GM21367 (cell line): ENCODE measurements around the gene CSPG4.
"Not testable (repeated sequence)": the region's sequence is repeated elsewhere in the genome, so short reads cannot be mapped to it uniquely, and the experiment has no call there.

ENCODE experiments used
- ATAC-seq: cut with Tn5 transposase; IDR thresholded peaks from one replicate; pipeline ENCODE4 v1.9.1; 2021; ENCODE audit not compliant: unreplicated experiment

Gene CSPG4

DNA sequence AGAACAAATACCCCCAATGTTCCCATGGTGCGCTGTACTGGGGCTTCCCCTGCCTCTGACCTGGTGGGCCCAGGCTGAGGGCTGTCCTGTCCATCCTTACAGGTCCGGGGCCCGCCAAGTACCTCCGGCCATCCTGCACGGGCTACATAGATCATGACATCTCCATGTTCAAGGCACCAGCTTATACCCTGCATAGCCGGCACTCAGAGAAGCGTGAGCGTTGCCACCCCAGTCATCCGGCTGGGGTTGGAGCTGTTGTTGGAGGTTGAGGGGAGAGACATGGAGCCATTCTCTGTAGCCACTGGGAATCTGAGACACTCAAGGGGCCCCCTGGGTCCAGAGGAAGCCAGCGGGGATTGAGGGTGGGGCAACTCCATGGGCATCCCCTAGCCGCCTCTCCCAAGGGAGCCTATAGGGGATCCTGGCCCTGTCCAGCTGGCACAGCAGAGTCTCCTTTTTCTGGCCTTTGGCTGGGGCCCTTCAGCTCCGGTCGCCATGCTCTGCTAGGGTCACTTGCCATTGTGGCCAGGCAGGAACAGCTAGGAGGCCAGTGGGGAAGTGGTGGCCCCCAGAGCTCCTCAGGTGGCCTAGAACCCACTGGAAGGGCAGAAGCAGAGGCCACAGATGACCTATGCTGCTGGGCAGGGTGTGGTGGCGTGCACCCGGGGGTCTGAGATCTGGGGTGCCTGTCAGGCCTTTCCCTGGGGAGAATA, 12.5 kb upstream of the CSPG4 start:
- no peak for ATAC-seq

DNA sequence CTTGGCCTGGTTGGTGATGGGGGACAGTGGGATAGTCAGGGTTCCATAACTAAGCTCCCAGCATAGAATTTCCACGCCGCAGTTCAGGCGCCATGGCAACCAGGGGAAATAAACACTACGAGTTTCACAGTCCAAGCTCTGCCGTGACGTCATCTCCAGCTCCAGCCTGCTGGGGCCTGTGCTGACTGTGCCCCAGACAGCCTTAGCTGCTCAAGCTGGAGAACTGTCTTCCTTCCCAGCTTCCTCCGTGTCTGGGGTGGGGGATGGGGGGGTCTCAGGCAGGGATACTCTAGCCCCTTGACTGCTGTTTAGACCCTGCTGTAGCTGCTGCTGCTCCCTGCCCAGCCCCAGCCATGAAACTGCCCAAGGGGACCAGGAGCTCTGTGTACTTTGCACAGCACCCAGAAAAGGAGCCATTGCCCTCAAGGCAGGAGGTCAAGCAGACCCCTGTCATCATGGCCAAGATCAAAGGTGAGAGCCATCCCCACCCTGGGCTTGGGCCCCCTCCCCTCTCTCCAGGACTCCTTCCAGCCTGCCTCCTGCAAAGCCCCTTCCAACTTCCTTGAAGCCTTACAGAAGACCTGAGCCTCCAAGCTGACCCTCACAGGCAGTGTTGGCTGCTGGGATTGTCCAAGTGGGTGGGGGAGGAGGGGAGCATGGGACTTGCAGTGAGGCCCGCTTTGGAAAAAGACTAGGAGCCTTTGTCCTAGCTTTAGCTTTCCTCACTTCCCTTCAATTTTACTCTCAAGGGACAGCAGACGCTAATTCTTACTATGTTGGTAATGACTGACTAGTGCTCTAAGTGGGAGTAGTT, 11.4 kb upstream of the CSPG4 start:
- ATAC-seq, result no peak

DNA sequence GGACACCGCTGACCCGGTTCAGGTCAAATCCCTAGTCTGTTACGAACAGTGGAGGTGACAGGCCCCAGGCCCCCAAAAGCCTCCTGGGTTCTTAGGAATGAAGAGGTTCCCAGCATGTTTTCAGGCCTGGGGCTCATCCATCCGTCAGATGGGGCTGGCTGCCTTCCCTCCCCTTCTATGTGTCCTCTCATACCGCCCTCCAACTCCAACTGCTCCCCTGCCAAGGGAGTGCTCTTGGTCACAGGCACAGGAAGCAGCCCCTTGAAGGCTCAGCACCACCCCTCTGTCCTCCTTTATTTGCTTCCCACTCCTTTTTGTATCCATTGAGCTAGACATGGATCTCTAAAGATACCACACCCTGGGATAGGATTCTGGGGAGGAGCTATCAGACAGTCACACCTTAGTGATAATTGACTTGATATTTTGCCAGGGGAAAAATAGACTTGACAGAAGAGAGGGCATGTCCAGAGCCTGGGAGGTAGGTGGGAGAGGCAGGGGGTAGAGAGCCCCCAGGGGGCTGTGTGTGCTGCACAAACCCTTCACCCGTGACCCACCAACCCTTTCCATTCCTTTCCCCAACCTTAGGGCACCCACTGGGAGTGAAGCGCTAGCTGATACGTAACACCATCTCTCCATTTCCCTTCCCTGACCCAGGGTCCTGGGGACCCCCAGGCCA, 10.7 kb upstream of the CSPG4 start:
- no peak for ATAC-seq

DNA sequence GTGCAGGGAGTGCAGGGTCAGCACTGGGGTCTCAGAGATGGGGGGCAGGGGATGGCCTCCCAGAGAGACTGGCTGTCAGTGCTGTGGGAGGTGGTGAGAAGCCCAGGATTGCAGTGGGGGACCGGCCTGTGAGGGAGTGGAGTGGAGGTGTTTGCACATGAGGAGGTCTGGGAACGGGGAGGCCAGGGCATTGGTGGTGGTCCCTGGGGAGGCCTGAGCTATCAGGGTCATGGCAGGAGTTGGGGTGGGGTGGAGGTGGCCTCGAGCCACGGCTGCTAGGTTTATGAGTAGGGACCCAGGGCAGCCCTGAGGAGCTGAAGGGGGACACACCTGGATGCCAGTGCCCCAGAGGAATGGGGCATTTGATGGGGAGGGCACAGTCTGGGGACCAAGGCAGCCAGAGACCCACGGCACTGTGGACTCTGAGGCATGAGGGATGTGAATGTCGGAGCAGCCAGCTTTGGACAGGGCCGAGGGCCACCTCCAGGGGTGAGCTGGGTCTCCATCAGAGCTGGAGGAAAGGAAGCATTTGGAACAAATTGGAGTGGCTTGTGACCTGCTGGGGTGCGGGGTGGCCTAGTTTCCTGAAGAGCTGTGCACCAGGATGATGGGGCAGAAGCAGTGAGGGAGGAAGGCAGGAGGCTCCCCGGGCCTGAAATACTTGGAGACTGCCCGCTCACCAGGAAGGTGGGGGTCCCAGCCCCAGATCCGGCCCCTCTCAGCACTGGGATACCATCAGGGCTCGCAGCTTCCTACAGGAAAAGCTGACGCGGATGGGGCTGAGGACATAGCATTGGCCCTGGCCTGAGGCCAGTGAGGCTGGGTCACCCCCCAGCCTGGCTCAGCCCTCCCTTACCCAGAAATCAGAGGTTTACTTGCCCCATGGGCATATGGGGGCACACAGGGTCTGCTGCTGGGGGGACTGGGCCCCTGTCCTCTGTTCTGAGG, 9.5 kb upstream of the CSPG4 start:
- ATAC-seq, result no peak

DNA sequence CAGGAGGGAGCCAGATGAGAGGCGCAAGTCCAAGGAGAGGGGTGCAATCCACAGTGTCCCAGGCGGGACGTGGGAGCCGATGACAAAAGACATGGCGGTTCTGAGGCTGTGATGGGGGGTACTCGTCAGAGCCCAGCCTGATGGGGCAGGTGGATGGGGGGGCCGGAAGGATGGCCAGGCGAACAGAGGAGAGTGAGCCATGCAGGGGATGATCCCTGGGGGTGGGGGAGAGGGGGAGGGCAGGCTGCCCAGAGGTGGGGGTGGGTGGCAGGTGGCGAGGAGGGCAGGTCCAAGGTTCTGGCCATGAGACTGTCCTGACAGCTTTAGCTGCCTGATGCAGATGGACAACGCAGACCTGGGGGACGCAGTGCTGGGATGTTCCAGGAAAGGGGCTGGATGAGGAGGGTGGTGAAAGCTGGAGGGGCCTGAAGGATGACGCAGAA, 8.9 kb upstream of the CSPG4 start:
- ATAC-seq, result no peak

DNA sequence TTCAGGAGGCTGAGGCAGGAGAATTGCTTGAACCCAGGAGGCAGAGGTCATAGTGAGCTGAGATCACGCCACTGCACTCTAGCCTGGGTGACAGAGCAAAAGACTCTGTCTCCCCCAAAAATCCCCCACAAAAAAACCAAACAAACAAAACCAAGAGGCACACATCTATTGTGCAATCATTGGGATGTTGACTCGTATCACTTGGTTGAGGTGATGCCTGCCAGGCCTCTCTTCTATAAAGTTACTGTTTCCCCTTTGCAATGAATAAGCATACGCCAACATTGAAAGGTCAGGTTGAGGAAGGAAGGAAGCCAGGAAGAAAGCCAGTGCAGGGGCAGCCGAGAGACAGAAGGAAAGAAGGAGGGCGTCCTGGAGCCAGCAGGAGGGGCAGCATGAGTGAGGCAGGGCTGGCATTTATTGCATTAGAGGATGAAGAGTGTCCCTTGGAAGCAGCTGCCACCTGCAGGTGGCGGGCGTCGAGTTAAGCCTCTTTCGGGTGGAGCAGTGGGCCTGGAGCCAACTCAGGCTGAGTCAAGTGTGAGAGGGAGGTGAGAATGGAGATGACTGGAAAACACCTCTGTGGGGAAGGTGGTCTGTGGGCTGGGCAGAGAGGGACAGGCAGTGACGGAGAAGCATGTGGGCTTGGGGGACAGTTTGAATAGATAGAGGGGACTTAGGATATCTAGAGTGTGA, 8.3 kb upstream of the CSPG4 start:
- no peak for ATAC-seq

DNA sequence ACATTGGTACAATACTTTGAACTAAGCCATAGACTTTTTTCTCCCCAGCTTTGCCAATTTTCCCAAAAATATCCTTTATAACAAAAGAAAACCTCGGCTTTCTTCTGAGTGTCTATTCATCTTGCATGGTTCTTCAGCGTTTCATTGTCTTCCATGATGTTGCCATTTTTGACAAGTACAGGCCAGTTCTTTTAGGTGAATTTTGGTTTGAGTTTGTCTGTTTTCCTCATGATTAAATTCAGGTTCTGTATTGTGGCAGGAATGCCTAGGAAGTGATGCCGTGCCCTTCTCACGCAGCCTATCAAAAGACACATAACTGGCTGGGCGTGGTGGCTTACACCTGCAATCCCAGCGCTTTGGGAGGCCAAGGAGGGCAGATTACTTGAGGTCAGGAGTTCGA, 7.6 kb upstream of the CSPG4 start:
- no peak for ATAC-seq

DNA sequence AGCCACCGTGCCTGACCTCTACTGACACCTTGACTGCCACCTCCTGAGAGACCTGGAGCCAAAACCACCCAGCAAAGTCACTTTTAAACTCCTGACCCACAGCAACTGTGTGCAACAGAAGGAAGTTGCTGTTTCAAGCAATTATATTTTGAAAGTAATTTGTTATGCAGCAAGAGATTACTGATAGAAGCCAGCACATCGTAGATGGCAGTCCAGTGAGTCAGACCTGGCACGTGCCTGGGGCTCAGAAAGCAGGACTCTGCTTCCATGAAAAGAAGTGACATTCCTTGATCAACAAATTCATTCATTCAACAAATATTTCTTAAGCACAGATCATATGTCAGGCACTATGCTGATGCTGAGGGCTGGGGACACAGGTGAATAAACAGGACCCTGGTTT, 5.7 kb upstream of the CSPG4 start:
- no peak for ATAC-seq

DNA sequence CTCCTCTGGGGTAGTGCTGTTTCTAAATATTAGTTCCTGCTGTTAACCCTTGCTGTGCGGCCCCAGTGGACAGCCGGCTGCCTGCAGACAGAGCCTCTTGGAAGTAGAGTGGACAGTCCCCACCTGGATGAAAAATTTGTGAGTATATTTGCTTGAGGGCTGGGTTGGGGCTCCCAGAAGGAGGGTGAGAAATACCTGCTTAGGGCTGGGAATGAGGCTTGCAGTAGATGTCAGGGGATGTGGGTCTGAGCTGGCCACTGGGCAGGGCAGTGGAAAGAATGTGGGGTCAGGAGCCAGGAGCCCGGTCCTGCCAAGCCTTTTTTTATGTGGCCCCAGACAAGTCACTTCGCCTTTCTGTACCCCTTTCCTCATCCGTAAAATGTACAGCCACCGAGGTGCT, 4.4 kb upstream of the CSPG4 start:
- not testable (repeated sequence) for ATAC-seq

DNA sequence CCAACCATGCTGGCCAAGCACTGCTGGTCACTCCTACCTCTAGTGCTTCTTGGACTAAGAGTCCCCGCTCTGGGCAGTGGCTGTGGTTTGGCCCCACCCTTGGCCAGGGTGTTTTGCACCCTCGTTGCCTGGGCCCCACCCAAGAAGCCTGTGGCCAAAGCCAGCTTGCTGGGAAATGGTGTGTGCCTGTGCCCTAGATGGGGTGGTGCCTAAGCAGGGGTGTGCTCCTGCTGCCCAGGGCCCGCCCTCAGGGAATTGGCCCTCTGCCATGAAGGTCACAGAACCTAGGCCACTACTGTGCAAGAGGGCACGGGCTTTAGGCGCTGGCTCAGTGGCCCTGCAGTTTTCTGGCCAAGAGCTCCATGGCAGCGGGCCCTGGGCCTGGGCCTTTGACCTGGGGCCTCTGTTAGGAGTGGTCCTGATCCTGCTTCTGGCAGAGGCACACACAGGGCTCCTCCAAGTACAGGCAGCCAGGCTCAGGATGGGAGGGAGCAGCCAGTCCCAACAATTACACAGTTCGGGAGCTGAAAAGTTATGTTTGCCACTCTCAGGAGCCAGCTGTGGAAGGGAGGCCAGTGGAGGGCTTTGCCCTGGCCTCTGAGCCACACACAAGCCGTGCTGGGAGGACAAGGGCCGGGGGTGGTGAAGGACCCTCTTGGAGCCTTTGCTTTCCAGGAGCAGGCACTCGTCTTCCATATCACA, 3.8 kb upstream of the CSPG4 start:
- not testable (repeated sequence) for ATAC-seq

DNA sequence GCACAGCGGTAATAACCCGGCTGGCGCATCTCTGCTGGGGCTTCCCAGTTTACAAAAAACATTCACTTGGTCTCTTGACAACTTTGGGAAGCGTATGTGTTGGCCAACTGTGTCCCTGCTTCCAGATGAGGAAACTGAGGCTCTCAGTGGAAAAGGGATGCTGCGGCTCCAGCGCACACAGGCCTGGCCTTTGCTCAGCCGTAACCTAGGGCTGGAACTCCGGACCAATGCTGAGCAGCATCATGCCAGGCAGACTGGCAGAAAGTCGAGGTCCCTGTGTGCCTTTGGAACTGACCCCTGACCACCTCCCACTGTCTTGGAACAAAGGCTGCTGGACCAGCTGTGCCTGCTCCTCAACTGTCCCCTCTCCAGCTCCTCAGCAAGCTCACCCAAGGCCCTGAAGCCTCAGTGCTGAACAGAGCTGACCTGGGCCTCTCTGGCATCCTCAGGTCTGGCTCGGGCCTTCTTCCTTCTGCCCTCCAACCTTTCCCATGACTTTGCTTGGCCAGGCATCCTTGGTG, 2.7 kb upstream of the CSPG4 start:
- ATAC-seq, result not testable (repeated sequence)

DNA sequence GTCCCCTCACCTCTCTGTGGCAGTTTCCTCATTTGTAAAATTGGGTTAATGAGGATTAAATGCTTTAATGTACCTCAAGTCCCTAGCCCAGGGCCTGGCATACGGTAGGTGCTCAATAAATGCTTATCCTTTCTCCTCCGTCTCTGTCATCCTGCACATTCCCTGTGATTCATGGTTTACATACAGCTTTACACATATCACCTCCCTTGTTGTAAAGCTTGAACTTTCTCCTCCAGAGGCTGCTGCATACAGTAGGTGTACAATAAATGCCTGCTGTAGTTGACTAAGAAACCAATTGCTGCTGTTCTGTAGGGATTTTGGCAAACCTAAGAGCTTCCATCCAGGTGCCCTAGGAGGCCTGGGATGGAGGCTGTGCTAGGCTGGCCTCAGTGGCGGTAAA, 1.5 kb upstream of the CSPG4 start:
- ATAC-seq, result no peak

DNA sequence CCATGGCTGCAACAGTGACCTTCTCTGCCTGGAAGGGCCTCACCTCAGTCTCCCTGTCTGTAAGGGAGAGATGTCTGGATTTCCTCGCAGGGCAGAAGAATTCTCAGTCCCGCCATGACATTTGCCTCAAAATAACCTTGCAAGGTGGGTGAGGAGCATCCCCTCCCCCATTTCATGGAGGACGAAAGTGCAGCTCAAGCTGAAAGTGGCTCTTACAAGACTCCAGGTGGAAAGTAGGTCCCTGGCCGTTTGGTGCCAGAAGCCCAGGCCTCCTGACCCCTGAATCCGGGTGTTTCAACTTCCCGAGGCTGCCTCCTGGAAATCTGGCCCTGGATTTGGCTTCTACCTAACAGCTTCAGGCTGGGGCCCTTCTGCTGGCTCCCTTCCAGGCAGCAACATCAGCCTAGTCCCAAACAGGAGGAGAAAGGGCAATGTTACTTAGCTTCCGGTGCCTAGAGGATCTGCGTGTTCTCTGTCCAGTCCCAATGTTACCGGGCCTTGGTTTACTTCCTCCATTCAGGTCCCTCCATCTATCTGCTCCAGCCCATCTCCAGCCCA, 769 bp upstream of the CSPG4 start:
- no peak for ATAC-seq

DNA sequence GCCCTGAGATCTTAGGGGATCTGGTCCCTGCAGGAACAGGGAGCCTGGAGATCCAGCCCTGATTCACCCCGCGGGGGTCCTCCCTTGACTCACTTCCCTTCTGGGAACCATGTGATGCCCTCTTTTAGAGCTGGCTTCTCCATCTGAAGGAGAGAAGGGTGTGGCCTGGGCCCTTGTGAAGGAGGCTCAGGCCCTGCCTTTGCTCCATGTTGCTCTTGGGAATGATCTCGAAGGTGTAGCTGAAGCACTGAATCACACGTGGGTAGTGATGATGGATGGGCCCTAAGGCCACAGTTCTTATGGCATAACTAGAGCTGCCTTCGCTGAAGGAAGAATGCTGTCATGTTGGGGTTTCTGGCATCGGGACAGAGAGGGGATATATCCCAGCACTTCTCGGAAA, 1.2 kb downstream of the CSPG4 start:
- ATAC-seq, result not testable (repeated sequence)

DNA sequence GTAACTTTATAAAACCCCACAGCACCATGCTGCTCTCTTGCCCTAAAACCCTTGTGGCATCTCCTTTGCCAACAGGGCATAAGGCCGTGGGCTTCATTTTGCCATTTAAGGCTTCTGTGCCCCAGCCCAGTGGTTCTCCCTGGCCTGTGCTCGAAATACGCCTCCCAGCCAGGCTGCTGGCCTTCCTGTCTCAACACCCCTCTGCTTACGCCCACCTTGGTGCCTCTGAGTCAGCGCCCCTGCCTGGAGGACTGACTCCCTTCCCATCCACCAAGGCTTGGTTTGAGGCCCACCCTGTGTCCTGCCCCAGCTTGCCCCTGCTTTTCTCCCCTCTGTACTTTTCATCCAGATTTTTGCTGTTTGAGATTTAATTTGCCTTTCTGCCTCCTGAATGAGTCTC, 1.8 kb downstream of the CSPG4 start:
- ATAC-seq, result not testable (repeated sequence)

DNA sequence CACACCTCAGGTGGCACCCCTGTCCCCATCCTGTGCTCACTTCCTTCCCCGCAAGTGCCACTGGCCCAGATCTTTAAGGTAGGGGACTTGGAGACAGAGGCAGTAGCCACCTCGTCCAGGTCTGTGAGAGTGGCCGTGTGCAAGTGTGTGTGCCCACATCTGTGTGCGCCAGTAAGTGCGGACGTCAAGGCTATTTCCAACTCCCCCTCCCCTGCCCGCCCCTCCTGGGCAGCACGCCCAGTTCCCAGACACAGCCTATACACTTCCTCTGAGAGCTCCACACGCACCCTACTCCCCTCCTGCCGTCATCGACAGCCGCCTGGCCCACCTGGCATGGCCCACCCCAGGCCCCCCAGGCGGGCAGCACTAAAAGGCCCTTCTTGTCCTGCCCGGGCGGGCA, 3.2 kb downstream of the CSPG4 start:
- ATAC-seq, result not testable (repeated sequence)

DNA sequence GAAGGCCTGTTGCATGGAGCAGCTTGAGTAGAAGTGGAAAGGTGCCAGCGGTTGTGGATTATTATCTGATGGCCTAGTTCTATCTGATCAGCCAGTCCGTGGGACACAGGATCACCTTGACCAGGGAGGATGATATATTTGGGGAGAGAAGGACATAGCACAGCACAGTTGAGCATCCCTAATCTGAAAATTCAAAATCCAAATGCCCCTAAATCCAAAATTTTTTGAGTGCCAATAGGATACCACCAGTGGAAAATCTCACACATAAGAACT, 6.0 kb downstream of the CSPG4 start:
- no peak for ATAC-seq

DNA sequence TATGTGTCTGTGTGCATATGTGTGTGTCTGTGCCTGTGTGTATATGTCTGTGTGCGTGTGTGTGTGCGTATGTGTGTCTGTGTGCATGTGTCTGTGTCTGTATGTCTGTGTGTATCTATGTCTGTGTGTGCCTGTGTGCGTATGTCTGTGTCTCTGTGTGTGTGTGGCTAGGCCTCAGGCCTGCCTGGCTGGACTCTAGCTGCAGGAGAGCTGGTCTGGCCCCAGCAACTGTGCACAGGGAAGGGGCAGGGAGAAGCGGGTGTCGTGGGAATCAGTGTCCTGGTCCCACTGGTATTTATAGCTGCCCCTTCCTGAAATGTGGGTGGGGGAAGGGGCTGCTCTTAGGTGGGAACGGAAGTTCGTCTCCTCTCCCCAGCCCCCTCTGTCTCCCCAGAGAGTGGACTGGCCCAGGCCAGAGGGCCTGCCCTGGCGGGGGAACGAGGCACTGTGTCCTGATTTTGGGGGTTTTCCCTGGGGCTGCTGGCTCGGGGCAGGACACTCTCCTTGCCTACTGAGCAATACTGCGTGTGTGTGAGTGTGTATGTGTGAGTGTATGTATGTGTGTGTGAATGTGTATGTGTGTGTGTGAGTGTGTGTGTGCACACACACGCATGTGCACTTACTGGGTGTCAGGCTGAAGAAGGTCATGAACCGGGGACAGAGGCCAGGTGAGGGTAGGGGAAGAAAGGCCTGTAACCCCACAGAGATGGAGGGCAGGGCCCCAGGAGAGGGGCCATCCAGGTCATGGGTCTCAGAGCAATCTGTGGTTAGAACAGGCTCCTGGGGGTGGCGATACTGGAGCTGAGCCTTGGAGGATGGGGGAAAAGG, 6.6 kb downstream of the CSPG4 start:
- ATAC-seq, result no peak
